ENCODE measurements around the gene TBRG4.

The TBRG4 gene

GRCh38 chr7:45073786-45074527 is 37.5 kb downstream of the TBRG4 start:
- no peak for DNase-seq

GRCh38 chr7:45073031-45073785 is 38.3 kb downstream of the TBRG4 start:
- no peak for DNase-seq

GRCh38 chr7:45072131-45073030 is 39.1 kb downstream of the TBRG4 start:
- no peak for DNase-seq

GRCh38 chr7:45071528-45071927 is 40.0 kb downstream of the TBRG4 start:
- no peak for DNase-seq

GRCh38 chr7:45070254-45070642 is 41.2 kb downstream of the TBRG4 start:
- DNase-seq, result no peak

- no peak for DNase-seq
Observed at GRCh38 chr7:45069444-45070253, 41.8 kb downstream of the TBRG4 start.

GRCh38 chr7:45068236-45069023 is 43.1 kb downstream of the TBRG4 start:
- DNase-seq, result no peak

GRCh38 chr7:45067582-45067981 is 43.9 kb downstream of the TBRG4 start:
- DNase-seq, result no peak

- DNase-seq, result no peak
Observed at GRCh38 chr7:45066409-45066808, 45.1 kb downstream of the TBRG4 start.

- DNase-seq, result no peak
Observed at GRCh38 chr7:45065031-45065995, 46.2 kb downstream of the TBRG4 start.

GRCh38 chr7:45064047-45064725 is 47.3 kb downstream of the TBRG4 start:
- no peak for DNase-seq

GRCh38 chr7:45061806-45062425 is 49.6 kb downstream of the TBRG4 start:
- no peak for DNase-seq

- DNase-seq, result no peak
Observed at GRCh38 chr7:45061352-45061751, 50.1 kb downstream of the TBRG4 start.

- DNase-seq, result no peak
Observed at GRCh38 chr7:45060295-45060694, 51.2 kb downstream of the TBRG4 start.

GRCh38 chr7:45057878-45058277 is 53.6 kb downstream of the TBRG4 start:
- DNase-seq, result no peak

- DNase-seq, result no peak
Observed at GRCh38 chr7:45055594-45056219, 55.8 kb downstream of the TBRG4 start.

- DNase-seq, result no peak
Observed at GRCh38 chr7:45055016-45055415, 56.5 kb downstream of the TBRG4 start.

- DNase-seq, result no peak
Observed at GRCh38 chr7:45054442-45054841, 57.1 kb downstream of the TBRG4 start.

GRCh38 chr7:45053941-45054340 is 57.6 kb downstream of the TBRG4 start:
- no peak for DNase-seq
